Keratinocyte (primary cell): Measurements from ENCODE around the gene ZNF543. TPM values are rescaled to one million over a fixed set of nuclear protein-coding genes. Genes with fewer than 3 reads are reported as not detected.

Source experiments
- DNase-seq: peaks from one replicate; pipeline ENCODE4 v3.0.0-alpha.2; 2011; ENCODE audit warnings: low read depth, missing footprints, low spot score
- FAIRE-seq: peaks from 2 replicates; lab custom pipeline; 2011; peaks lifted over from hg19 to GRCh38; lab: Jason Lieb, UNC
- H2AFZ ChIP-seq: 2 replicates; pipeline ENCODE4 v1.6.0; 2012; ENCODE audit warnings: low read length, control low read depth, inconsistent platforms; ENCODE audit not compliant: control insufficient read depth
- H3K27ac ChIP-seq: 2 replicates; pipeline ENCODE4 v1.5.1; 2011; ENCODE audit warnings: low read length; ENCODE audit not compliant: control insufficient read depth, insufficient read depth
- H3K27me3 ChIP-seq: 3 replicates; pipeline ENCODE4 v1.6.0; 2011; ENCODE audit warnings: low read length; ENCODE audit not compliant: control insufficient read depth, insufficient read depth; ENCODE audit errors: extremely low read depth
- H3K36me3 ChIP-seq, 2 experiments: 2 replicates in 1 of 2; 3 replicates in 1 of 2; pipeline ENCODE4 v1.5.1; 2011; ENCODE audit warnings: low read length in 2 of 2, mild to moderate bottlenecking in 1 of 2; ENCODE audit not compliant: control insufficient read depth in 2 of 2, insufficient read depth in 2 of 2; ENCODE audit errors: extremely low read depth in 1 of 2
- H3K4me1 ChIP-seq: 3 replicates; pipeline ENCODE4 v1.5.1; 2011; ENCODE audit warnings: low read length; ENCODE audit not compliant: control insufficient read depth, insufficient read depth; ENCODE audit errors: extremely low read depth
- H3K4me2 ChIP-seq: 3 replicates; pipeline ENCODE4 v1.6.0; 2011; ENCODE audit warnings: low read depth, low read length; ENCODE audit not compliant: control insufficient read depth, insufficient read depth; ENCODE audit errors: extremely low read depth
- H3K4me3 ChIP-seq, 3 experiments: fragments of 200-600 bp in 1 of 3; sonication (generic) in 1 of 3; 2 replicates in 2 of 3; 3 replicates in 1 of 3; pipeline ENCODE4 v1.5.1; 2011 to 2016; ENCODE audit warnings: low read length in 3 of 3, mild to moderate bottlenecking in 3 of 3, control low read depth in 2 of 3, inconsistent platforms in 1 of 3, low read depth in 1 of 3, mixed read lengths in 1 of 3, mixed run types in 1 of 3, moderate library complexity in 1 of 3; ENCODE audit not compliant: control insufficient read depth in 2 of 3, insufficient read depth in 2 of 3; ENCODE audit errors: extremely low read depth in 1 of 3
- H3K79me2 ChIP-seq: 2 replicates; pipeline ENCODE4 v1.6.0; 2012; ENCODE audit warnings: low read length; ENCODE audit not compliant: control insufficient read depth, insufficient read depth
- H3K9ac ChIP-seq: 3 replicates; pipeline ENCODE4 v1.6.0; 2011; ENCODE audit warnings: low read length; ENCODE audit not compliant: control insufficient read depth, insufficient read depth; ENCODE audit errors: extremely low read depth
- H3K9me1 ChIP-seq: 3 replicates; pipeline ENCODE4 v1.6.0; 2011; ENCODE audit warnings: low read length; ENCODE audit not compliant: control insufficient read depth, insufficient read depth; ENCODE audit errors: extremely low read depth
- H3K9me3 ChIP-seq: 2 replicates; pipeline ENCODE4 v1.5.1; 2012; ENCODE audit warnings: low read depth, low read length; ENCODE audit not compliant: control insufficient read depth
- H4K20me1 ChIP-seq: 3 replicates; pipeline ENCODE4 v1.6.0; 2011; ENCODE audit warnings: low read length; ENCODE audit not compliant: control insufficient read depth, insufficient read depth; ENCODE audit errors: extremely low read depth
- CTCF ChIP-seq, 3 experiments: IDR thresholded peaks in 1 of 3; conservative IDR thresholded peaks in 1 of 3; optimal IDR thresholded peaks in 1 of 3; 2 replicates in 2 of 3; 3 replicates in 1 of 3; pipeline versions ENCODE3 to v1.5.1; 2011; ENCODE audit warnings: low read length in 3 of 3, mild to moderate bottlenecking in 3 of 3, moderate library complexity in 2 of 3, control low read depth in 1 of 3, inconsistent platforms in 1 of 3; ENCODE audit not compliant: insufficient read depth in 2 of 3; ENCODE audit errors: extremely low read depth in 1 of 3
- EZH2 ChIP-seq: IDR thresholded peaks from one replicate; pipeline ENCODE4 v1.6.1; 2012; ENCODE audit warnings: inconsistent platforms, mild to moderate bottlenecking, low read length, moderate library complexity
- dilution Hi-C: fragments of 300-500 bp; cut with MboI; formaldehyde crosslinking; loops from one replicate; pipeline ENCODE4 v1.7.0; 2020; ENCODE audit warnings: low sequenced_read_pairs; ENCODE audit not compliant: extremely low pct_ligation_motif_present
- polyA plus RNA-seq, 5 experiments: library from polyadenylated mRNA; depleted of rRNA in 3 of 5; stranded (reverse) in 3 of 5; stranded (forward) in 1 of 5; unstranded in 1 of 5; fragments of >200 nt; gene quantifications; 1 replicate in 1 of 5; 2 replicates in 3 of 5; 3 replicates in 1 of 5; pipeline versions ENCODE4 v1.2.1 to v1.2.3, GENCODE V29; 2011 to 2012; ENCODE audit warnings: missing spikeins in 2 of 5, low read depth in 1 of 5, low replicate concordance in 1 of 5

Gene ZNF543
- polyA plus RNA-seq, 1 donor (not counting 4 experiments of a cell fraction or from before 2014, with no cell fraction given): 2.5 TPM

- Histone ChIP-seq H4K20me1 (no peaks in the 10 kb centered on the region), H3K36me3 (no peaks in the 10 kb centered on the region), H3K4me3 (no peak overlapping the region), H3K4me1 (peaks cover 13% of the 10 kb centered on the region), H3K79me2 (peaks cover 22% of the 10 kb centered on the region), H2AFZ (no peak overlapping the region), H3K4me2 (peak overlapping the region; percentile 7), H3K9ac (no peak overlapping the region), H3K27me3 (no peaks in the 10 kb centered on the region), H3K9me1 (peaks cover 2% of the 10 kb centered on the region), H3K9me3 (no peaks in the 10 kb centered on the region), H3K27ac (no peak overlapping the region)
- no peak for FAIRE-seq
- no peak for TF ChIP-seq CTCF (optimal IDR thresholded peaks at IDR 0.05 in 1 of 3, IDR thresholded peaks at IDR 0.05 in 1 of 3, conservative IDR thresholded peaks at IDR 0.05 in 1 of 3; ENCODE audit: extremely low read depth in 1 of 3, insufficient read depth in 2 of 3, low read length in 3 of 3)
- no peak for TF ChIP-seq EZH2
- dilution Hi-C loops: no loop called here
- no peak for DNase-seq
Measured at GRCh38 chr19:57317503-57317902, 2.8 kb upstream of the ZNF543 start.

GRCh38 chr19:57319869-57320179 lies 448 bp upstream of the ZNF543 start:
- peaks cover 8 to 9% of the 10 kb centered on the region in 2 experiments for H3K36me3 ChIP-seq
- dilution Hi-C loops: no loop called here
- peak overlapping the region; percentile 95 for H2AFZ ChIP-seq
- H3K9me1 ChIP-seq: peaks cover 2% of the 10 kb centered on the region
- H3K9me3 ChIP-seq: no peaks in the 10 kb centered on the region
- DNase-seq (no peak), FAIRE-seq (no peak)
- H4K20me1 ChIP-seq: no peaks in the 10 kb centered on the region
- peak overlapping the region; percentile 80 to 92 (median 88) for H3K4me3 ChIP-seq
- peak overlapping the region; percentile 89 for H3K9ac ChIP-seq
- H3K27ac ChIP-seq: peak overlapping the region; percentile 77
- H3K27me3 ChIP-seq: no peaks in the 10 kb centered on the region
- H3K4me2 ChIP-seq: peak overlapping the region; percentile 95
- H3K4me1 ChIP-seq: peaks cover 13% of the 10 kb centered on the region
- TF ChIP-seq EZH2 (no peak), CTCF (optimal IDR thresholded peaks at IDR 0.05 in 1 of 3, IDR thresholded peaks at IDR 0.05 in 1 of 3, conservative IDR thresholded peaks at IDR 0.05 in 1 of 3; ENCODE audit: extremely low read depth in 1 of 3, insufficient read depth in 2 of 3, low read length in 3 of 3) (no peak)
- peaks cover 33% of the 10 kb centered on the region for H3K79me2 ChIP-seq
